ENCODE results near the gene TCERG1L.

The TCERG1L gene

DNA sequence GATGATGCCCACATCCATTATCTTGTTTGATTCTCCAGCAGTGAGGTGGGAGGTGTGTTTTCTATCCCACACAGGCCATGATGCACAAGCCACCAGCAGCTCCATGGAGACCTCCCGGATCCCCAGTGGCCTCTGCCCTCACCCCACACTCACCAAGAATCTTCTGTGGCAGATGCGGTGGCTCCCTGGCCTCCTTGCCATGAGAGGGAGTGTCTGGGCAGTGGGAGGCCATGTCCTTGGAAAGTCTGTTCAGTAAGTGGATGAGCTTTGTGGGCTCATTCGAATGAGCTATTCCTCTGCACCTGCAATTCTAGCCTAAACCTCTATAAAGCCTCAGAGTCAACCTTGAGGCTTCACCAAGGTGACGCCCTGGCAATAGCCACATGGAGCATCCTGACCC is 243.8 kb downstream of the TCERG1L start:
- DNase-seq (ENCODE audit: low spot score) = no peak
- no peaks in the 10 kb centered on the region for H3K4me1 Mint-ChIP-seq (ENCODE audit: low read depth)
- no peaks in the 10 kb centered on the region for H3K36me3 Mint-ChIP-seq (ENCODE audit: low read depth)
- no peak overlapping the region for H3K4me3 Mint-ChIP-seq
- H3K27me3 Mint-ChIP-seq (ENCODE audit: low read depth) = no peaks in the 10 kb centered on the region
- H3K27ac Mint-ChIP-seq = no peak overlapping the region
- no peaks in the 10 kb centered on the region for H3K9me3 Mint-ChIP-seq

DNA sequence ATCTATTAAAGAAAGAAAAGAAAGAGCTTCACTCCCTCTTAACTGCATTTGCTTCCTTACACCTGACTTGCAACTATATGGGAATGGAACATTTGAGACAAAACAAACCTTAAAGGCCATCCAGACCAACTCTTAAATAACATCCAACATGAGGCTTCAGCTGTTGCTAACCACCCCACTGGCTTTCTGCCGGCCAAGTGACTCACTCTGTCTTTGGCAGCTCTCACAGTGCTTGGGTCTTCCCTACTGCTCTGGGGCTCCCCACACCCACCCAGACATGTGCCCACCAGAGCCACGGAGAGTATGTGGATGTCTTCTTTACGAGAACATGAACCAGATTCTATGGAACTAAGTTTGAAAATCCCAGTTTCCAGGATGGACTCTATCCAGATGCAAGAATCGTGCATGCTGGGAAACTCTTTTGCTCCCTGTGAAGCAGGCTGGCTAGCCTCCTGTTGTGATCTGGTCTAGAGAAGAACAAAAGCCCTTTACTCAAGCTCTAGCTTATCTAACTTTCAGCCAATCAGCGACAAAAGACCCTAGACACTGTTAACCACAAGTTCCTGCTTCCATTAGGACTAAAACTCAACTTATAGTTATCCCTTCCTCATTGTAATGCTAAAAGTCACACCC is 245.7 kb downstream of the TCERG1L start:
- no peak overlapping the region for H3K27ac Mint-ChIP-seq
- DNase-seq (ENCODE audit: low spot score) = no peak

DNA sequence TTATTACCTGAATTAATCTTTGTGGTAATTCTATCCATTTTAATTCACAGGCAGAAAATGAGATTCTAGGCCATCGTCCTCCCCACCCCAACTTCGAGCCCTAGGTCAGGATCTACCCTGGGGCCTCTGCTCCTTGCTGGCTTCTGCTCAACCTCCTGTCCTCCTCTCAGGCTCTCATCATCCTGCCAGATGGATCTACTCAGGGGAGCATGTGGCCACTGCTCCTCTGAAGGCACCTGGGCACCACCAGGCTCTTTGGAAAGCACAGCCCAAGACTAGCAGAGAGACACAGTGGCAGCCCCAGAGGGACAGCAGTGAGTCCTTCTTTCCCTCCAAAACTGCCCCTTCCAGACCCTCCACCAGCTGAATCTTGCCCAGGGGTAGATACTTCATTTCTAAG is 248.2 kb downstream of the TCERG1L start:
- Mint-ChIP-seq H3K4me1 (ENCODE audit: low read depth) (no peaks in the 10 kb centered on the region), H3K4me3 (no peak overlapping the region), H3K9me3 (no peaks in the 10 kb centered on the region), H3K27me3 (ENCODE audit: low read depth) (no peaks in the 10 kb centered on the region), H3K27ac (no peak overlapping the region), H3K36me3 (ENCODE audit: low read depth) (no peaks in the 10 kb centered on the region)
- no peak for DNase-seq (ENCODE audit: low spot score)

More for the DNA sequence above, 245.7 kb downstream of the TCERG1L start:
- Mint-ChIP-seq H3K36me3 (ENCODE audit: low read depth) (no peaks in the 10 kb centered on the region), H3K4me3 (no peak overlapping the region), H3K9me3 (no peaks in the 10 kb centered on the region), H3K4me1 (ENCODE audit: low read depth) (no peaks in the 10 kb centered on the region), H3K27me3 (ENCODE audit: low read depth) (no peaks in the 10 kb centered on the region)

DNA sequence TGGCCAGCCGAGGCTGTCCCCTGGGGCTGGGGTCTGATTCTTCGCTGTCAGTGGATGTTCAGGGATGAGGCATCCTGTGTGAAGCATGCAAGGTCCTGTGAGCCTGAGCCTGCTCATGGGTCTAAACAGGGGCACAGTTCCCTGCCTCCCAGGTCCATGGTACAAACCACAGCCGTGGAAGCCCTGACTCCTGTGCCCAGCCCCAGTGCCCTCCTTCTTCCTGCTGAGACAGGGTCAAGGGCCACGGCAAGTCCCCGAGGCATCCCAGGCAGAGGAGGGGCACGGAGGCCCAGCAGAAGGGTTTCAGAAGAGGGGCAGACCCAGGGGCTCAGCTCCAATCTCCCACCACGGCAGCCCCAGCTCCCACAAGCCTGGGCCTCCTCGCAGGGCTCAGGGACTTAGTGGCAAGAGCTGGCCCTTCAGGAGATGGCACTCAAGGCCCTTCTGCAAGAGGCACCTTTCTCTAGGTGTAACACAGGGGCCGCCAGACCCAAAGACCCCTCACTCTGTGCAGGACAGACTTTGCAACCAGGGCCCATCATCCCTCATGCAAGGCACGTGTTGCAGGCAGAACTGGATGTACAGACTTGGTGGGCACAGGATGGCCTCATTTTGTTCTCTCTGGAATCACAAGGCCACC is 248.8 kb downstream of the TCERG1L start:
- Mint-ChIP-seq H3K4me3 (no peak overlapping the region), H3K9me3 (no peaks in the 10 kb centered on the region), H3K27me3 (ENCODE audit: low read depth) (no peaks in the 10 kb centered on the region), H3K4me1 (ENCODE audit: low read depth) (no peaks in the 10 kb centered on the region), H3K36me3 (ENCODE audit: low read depth) (no peaks in the 10 kb centered on the region), H3K27ac (no peak overlapping the region)
- no peak for DNase-seq (ENCODE audit: low spot score)

DNA sequence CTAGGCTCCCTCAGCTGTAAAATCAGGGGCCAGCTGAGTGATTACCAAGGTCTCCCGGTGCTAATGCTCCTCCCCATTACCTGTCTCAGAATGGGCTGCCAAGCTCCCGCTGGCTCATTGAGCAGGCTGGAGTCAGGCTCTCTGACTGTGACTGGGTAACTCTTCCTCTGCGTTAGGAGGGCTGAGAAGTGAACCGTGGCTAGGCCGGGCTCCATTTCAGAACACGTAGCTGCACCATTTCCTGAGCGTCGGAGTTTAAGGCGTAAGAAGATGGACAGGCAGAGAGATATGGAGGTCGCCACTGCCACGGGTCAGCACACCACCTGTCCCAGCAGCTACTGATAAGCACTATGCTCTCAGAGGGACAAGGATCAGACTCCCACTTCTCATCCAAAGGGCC is 250.3 kb downstream of the TCERG1L start:
- no peaks in the 10 kb centered on the region for H3K36me3 Mint-ChIP-seq (ENCODE audit: low read depth)
- DNase-seq (ENCODE audit: low spot score) = no peak
- H3K27ac Mint-ChIP-seq = no peak overlapping the region
- no peaks in the 10 kb centered on the region for H3K27me3 Mint-ChIP-seq (ENCODE audit: low read depth)
- no peak overlapping the region for H3K4me3 Mint-ChIP-seq
- H3K9me3 Mint-ChIP-seq = no peaks in the 10 kb centered on the region
- H3K4me1 Mint-ChIP-seq (ENCODE audit: low read depth) = no peaks in the 10 kb centered on the region

DNA sequence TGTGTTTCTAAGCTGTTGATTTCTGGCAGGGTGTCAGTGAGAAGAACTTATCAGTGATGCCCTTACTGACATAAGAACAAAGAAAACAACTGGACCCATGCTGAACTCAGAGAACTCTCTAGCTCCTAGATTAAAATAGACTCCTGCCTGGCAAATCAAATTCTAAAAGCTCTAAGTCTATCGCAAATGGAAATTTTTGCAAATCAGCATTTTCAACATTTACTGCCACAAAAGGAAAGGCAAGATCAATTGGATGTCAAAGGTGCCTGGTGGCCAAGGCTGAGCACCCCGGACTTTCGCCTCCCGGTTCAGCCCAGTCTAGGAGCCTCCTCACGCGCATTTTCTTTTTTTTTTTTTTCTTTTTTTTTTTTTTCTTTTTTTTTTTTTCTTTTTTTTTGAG is 251.6 kb downstream of the TCERG1L start:
- Mint-ChIP-seq H3K4me3 (no peak overlapping the region), H3K27ac (no peak overlapping the region), H3K27me3 (ENCODE audit: low read depth) (no peaks in the 10 kb centered on the region), H3K4me1 (ENCODE audit: low read depth) (no peaks in the 10 kb centered on the region), H3K9me3 (no peaks in the 10 kb centered on the region), H3K36me3 (ENCODE audit: low read depth) (no peaks in the 10 kb centered on the region)
- no peak for DNase-seq (ENCODE audit: low spot score)

DNA sequence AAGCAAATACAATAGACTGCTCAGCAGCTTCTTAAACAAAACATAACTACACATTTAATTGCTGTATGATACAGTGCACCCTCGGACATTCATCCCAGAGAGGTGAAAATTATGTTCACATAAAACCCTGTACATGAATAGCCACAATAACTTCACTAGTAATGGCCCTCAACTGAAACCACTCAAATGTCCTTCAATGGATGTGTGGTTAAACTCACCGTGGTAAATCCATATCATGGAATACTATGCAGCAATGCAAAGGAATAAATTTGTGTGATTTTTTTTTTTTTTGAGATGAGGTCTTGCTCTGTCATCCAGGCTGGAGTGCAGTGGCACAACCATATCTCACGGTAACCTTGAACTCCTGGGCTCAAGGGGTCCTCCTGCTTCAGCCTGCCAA is 252.7 kb downstream of the TCERG1L start:
- Mint-ChIP-seq H3K27me3 (ENCODE audit: low read depth) (no peaks in the 10 kb centered on the region), H3K4me1 (ENCODE audit: low read depth) (no peaks in the 10 kb centered on the region), H3K27ac (no peak overlapping the region), H3K36me3 (ENCODE audit: low read depth) (no peaks in the 10 kb centered on the region), H3K9me3 (no peaks in the 10 kb centered on the region), H3K4me3 (no peak overlapping the region)
- DNase-seq (ENCODE audit: low spot score) = no peak

DNA sequence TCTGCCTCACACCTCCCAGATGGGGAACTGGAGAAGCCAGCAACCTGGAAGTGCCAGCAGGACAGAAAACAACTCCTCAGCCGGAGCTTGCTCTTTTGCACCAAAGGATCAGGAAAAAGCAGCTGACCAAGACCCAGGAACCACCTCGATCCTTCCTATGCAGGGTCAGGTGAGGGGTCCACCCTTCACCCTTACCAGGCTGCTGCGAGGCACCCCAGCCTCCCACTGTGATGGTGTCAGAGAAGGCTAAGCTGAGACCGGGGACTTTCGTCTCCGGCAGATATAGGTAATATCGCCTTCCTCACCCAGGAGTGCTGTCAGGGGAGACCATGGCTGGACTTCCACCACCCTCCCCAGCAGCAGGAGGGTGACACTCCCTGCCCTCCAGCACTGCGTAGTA is 254.7 kb downstream of the TCERG1L start:
- H3K27me3 Mint-ChIP-seq (ENCODE audit: low read depth) = no peaks in the 10 kb centered on the region
- DNase-seq (ENCODE audit: low spot score) = no peak
- peaks cover 4% of the 10 kb centered on the region for H3K9me3 Mint-ChIP-seq
- H3K27ac Mint-ChIP-seq = no peak overlapping the region
- no peaks in the 10 kb centered on the region for H3K4me1 Mint-ChIP-seq (ENCODE audit: low read depth)
- H3K36me3 Mint-ChIP-seq (ENCODE audit: low read depth) = no peaks in the 10 kb centered on the region
- H3K4me3 Mint-ChIP-seq = no peak overlapping the region

DNA sequence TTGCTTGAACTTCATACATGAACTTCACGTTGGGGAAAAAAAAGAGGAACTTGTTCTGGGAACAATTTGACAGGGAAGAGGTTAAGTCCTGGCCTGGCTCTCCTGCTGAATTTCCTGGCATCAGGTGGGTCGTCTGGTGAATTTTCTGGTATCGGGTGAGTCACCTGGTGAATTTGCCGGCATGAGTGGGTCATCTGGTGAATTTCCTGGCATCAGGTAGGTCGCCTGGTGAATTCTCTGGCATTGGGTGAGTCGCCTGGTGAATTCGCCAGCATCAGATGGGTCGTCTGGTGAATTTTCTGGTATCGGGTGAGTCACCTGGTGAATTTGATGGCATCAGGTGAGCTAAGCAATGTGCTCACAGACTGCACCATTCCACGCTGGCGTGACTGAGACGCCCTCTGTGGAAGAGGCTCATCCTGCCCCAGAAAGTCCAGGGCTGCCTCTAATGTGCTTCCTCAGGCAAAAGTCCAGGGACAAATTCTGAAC is 255.4 kb downstream of the TCERG1L start:
- H3K4me1 Mint-ChIP-seq (ENCODE audit: low read depth) = no peaks in the 10 kb centered on the region
- no peak for DNase-seq (ENCODE audit: low spot score)
- peaks cover 5% of the 10 kb centered on the region for H3K9me3 Mint-ChIP-seq
- H3K4me3 Mint-ChIP-seq = no peak overlapping the region
- H3K27me3 Mint-ChIP-seq (ENCODE audit: low read depth) = no peaks in the 10 kb centered on the region
- no peaks in the 10 kb centered on the region for H3K36me3 Mint-ChIP-seq (ENCODE audit: low read depth)
- H3K27ac Mint-ChIP-seq = no peak overlapping the region

DNA sequence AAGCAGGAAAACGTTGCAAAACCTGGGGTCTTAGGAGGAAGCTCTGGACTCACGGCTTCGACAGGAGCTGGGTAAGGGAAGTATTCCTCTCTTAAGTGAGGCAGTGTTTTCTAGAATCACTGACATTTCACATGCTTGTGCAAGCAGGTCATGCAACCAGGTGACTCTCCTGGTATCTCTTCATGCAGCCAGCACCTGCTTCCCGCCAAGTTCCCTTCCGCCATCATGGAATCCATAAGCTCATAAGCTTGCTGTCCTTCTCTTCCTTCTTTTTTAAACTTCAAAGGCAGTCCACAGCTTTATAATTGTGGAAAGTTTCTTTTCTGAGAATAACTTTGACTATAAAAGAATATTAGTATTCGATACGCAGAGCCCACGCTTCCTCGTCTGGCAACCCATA is 256.1 kb downstream of the TCERG1L start:
- Mint-ChIP-seq H3K4me3 (no peak overlapping the region), H3K27me3 (ENCODE audit: low read depth) (no peaks in the 10 kb centered on the region), H3K4me1 (ENCODE audit: low read depth) (no peaks in the 10 kb centered on the region), H3K36me3 (ENCODE audit: low read depth) (no peaks in the 10 kb centered on the region), H3K27ac (no peak overlapping the region), H3K9me3 (peaks cover 8% of the 10 kb centered on the region)
- DNase-seq (ENCODE audit: low spot score) = no peak

DNA sequence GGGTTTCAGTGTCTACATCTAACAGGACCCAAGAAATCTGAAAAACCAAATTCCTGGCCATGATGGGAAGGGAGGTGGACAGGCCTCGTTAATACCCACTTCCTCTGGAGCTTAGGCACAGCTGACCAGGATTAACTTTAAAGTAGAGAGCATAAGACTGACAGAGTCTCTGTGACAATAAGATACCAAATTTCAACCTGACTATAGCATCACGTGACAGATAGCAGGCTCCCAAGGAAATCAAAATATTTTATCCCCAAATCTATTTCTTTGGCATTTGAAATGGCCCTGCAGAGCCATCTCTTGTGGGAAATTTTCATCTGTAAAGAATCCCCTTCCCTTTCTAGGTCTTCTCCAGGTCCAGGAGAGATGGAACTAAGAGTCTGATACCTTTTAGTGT is 258.3 kb downstream of the TCERG1L start:
- no peaks in the 10 kb centered on the region for H3K27me3 Mint-ChIP-seq (ENCODE audit: low read depth)
- no peaks in the 10 kb centered on the region for H3K4me1 Mint-ChIP-seq (ENCODE audit: low read depth)
- H3K27ac Mint-ChIP-seq = no peak overlapping the region
- H3K9me3 Mint-ChIP-seq = peaks cover 8% of the 10 kb centered on the region
- no peak for DNase-seq (ENCODE audit: low spot score)
- H3K4me3 Mint-ChIP-seq = no peak overlapping the region
- H3K36me3 Mint-ChIP-seq (ENCODE audit: low read depth) = no peaks in the 10 kb centered on the region

DNA sequence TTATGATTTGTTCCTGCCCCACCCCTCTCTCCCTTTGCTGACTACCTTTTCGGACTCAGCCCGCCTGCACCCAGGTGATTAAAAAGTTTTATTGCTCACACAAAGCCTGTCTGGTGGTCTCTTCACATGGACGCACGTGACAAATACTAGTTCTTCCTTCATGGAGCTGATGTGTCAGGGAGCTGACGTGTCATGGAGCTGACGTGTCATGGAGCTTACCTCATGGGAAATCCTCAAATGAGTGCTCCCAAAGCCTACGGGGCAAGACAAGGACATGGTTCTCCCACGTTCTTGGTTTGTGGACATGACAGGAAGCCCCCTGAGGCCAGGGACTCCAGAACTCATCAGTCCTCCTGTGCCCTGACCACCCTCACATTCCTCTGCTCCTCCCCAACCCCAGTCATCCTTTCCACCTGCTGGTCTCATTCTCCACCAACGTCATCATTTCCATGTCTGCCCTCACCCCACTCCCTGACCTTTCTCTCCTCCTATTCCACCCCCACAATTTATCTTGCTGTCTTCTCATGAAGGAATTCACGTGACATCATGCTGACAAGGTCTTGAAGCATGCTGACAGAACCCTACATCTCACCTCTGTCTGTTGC is 261.3 kb downstream of the TCERG1L start:
- H3K9me3 Mint-ChIP-seq = peaks cover 8% of the 10 kb centered on the region
- H3K4me1 Mint-ChIP-seq (ENCODE audit: low read depth) = no peaks in the 10 kb centered on the region
- no peak overlapping the region for H3K4me3 Mint-ChIP-seq
- no peak for DNase-seq (ENCODE audit: low spot score)
- H3K36me3 Mint-ChIP-seq (ENCODE audit: low read depth) = no peaks in the 10 kb centered on the region
- H3K27me3 Mint-ChIP-seq (ENCODE audit: low read depth) = no peaks in the 10 kb centered on the region
- H3K27ac Mint-ChIP-seq = no peak overlapping the region

DNA sequence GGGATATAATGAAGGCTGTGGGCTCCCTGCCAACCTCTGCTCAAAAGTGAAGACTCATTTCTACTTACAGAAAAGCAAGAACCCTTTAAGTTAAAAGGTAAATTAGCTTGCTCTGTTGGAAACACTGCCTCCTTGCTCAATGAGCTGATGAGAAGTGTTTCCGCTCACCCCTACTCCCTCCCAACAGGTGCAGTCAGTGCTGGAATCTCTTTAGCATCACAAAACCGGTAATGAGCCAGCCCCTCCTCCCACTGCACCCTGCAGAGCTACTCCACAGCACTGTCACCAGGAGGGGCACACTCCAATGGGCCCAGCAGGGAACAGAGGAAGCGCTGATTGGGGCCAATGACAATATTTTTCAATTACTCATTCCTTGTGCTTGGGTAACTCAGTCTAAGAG is 262.5 kb downstream of the TCERG1L start:
- no peak overlapping the region for H3K27ac Mint-ChIP-seq
- H3K36me3 Mint-ChIP-seq (ENCODE audit: low read depth) = no peaks in the 10 kb centered on the region
- DNase-seq (ENCODE audit: low spot score) = no peak
- H3K4me1 Mint-ChIP-seq (ENCODE audit: low read depth) = no peaks in the 10 kb centered on the region
- H3K4me3 Mint-ChIP-seq = no peak overlapping the region
- H3K9me3 Mint-ChIP-seq = peaks cover 8% of the 10 kb centered on the region
- H3K27me3 Mint-ChIP-seq (ENCODE audit: low read depth) = no peaks in the 10 kb centered on the region

DNA sequence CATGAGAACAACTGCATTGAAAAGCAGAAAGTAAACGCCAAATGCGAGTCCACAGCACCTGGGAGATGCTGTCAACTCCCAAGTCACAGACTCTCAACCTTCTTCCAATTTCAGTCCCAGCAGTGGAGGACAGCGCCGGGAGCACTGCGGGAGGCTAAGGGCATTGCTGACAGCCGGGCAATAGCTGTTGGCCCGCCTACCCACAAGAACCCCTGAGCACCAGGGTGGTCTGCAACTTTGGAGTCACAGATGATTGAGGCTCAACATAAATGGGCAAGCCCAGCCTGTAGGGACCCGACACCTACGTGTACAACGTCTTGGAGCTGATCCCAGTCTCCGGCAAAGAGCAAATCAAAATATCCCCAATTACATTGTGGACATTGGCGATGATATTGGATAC is 262.9 kb downstream of the TCERG1L start:
- Mint-ChIP-seq H3K27me3 (ENCODE audit: low read depth) (no peaks in the 10 kb centered on the region), H3K9me3 (peaks cover 8% of the 10 kb centered on the region), H3K27ac (no peak overlapping the region), H3K4me1 (ENCODE audit: low read depth) (no peaks in the 10 kb centered on the region), H3K36me3 (ENCODE audit: low read depth) (no peaks in the 10 kb centered on the region), H3K4me3 (no peak overlapping the region)
- DNase-seq (ENCODE audit: low spot score) = no peak
